ENCODE data around the gene MTG2.

MTG2 gene

DNA sequence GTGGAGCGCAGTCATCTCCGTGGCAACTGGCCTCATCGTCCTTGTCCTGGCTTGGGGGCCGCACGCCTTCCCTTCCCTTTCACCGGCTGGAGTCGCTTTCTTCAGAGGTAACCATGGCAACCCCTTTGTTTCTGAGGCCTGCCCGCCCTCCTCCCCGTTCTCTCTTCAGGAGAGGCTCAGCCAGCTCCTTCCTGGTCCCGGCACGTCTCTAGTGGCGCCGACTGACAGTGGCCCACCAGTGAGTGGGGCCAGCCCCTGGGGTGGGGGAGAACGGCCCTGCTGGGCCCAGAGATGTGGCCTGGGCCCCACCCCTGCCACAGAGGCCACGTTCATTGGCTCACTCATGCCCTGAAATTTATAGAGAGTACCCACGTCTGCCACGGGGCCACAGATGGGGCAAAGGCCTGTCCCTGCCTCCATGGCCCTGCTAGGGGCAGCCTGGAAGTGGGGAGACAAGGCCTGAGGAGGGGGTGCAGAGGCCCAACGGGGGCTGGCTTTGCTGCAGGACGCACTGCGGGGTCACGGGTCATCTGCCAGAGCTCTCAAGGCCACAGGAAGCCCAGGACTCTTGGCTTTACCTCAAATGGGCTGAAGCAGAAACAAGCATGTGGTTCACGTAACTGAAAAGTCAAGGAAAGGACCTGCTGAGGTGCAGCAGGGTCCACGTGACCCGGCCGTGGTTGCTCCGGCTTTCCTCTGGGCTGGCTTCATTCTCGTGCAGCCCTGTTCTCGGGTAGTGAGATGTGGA is 54.1 kb downstream of the MTG2 start:
- peak; percentile 44 for DNase-seq

DNA sequence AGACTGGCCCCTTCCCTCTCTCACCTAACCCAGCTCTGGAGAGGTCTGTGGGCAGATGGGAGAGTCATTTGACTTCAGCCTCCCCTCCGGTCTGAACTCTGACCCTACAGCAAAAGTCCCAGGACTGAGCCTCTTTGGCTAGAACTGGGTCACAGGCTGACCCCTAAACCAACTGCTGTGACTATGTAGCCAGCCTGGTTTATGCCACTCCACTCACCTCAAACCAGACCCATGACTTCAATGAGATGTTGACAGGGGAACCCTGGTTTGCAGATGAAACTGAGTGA is 54.6 kb downstream of the MTG2 start:
- DNase-seq = no peak

GRCh38 chr20:62237801-62238568 is 55.2 kb downstream of the MTG2 start, which contains the start of gene OSBPL2:
Gene OSBPL2, plus strand, starts transcription at chr20:62238521. Its CDS starts 17,664 bp downstream, at chr20:62256185.
- peak; percentile 98 for DNase-seq

GRCh38 chr20:62238569-62239277 is 55.9 kb downstream of the MTG2 start:
- DNase-seq = no peak

- no peak for DNase-seq
Measured at GRCh38 chr20:62239278-62239879, 56.6 kb downstream of the MTG2 start.

- no peak for DNase-seq
Measured at GRCh38 chr20:62240020-62240685, 57.3 kb downstream of the MTG2 start.

GRCh38 chr20:62241506-62241905 is 58.7 kb downstream of the MTG2 start:
- DNase-seq = no peak

GRCh38 chr20:62242176-62242575 is 59.3 kb downstream of the MTG2 start:
- no peak for DNase-seq

DNA sequence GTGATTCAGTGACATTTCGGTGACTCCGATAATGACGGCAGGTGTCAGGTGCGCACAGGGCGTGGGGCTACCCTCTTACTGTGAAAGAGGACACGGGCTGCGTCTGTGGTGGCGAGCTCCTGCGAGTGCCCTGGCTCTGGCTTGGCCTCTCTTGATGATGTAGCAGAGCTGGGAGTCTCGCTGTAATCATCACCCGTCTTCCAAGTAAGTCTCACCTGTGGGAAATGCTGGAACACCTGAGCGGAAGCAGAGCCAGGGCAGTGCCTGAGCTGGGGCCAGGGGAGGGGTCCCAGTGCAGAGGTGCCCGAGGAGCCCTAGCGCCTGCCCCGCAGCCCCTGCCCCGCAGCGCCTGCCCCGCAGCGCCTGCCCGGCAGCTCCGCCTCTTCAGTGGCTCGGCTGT is 60.3 kb downstream of the MTG2 start:
- no peak for DNase-seq

GRCh38 chr20:62243906-62244515 is 61.2 kb downstream of the MTG2 start:
- DNase-seq = no peak

- no peak for DNase-seq
Measured at GRCh38 chr20:62244644-62245108, 61.8 kb downstream of the MTG2 start.

GRCh38 chr20:62245911-62246280 is 63.1 kb downstream of the MTG2 start:
- no peak for DNase-seq

DNA sequence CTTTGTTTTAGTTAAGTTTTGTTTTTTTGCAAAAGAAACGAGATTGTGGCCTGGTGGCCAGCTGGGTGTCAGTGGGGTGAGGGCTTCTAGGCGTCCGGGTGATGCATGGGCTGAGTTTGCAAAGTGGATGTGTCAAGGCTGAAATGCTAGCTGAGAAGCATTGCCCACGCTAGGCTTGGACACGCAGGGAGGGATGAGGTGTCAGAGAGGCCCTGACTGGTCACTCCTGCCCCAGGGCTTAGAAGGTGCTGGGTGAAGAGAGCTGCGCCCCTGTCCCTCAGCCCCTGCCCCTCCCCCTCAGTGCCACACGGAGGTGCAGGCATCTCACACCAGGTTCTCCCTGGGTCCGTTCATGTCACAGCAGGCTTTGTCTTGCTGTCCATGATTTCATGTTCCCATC is 63.6 kb downstream of the MTG2 start:
- DNase-seq = no peak

- no peak for DNase-seq
Measured at GRCh38 chr20:62246872-62247652, 64.2 kb downstream of the MTG2 start.

- DNase-seq = no peak
Measured at GRCh38 chr20:62248890-62249560, 66.2 kb downstream of the MTG2 start.

DNA sequence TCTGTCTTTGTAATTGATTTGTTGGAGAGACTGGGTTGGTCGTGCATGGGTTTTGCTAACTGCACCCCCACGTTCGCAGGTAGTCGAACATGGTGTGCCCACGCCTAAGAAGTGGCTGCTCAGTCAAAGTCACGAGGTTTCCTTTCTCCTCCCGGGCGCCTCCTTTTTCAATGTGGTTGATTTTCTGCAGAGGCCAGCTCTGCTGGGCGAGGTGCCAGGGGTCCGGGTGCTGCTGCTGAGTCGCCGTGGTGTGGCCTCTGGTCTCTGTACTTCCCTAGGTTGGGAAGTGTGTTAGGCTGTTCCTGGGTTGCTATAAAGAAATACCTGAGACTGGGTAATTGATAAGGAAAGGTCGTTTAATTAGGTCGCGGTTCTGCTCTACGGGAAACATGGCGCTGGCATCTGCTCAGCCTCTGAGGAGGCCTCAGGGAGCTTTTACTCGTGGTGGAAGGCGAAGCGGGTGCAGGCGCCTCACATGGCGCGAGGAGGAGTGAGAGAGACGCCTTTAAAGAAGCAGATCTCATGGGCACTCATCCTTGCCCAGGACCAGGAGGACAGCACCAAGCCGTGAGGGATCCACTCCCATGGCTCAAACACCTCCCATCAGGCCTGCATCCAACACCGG is 69.6 kb downstream of the MTG2 start:
- no peak for DNase-seq

All from NCI-H1436 (cell line).